HK-2 (cell line): ENCODE results near the gene ADCY5.

Experiments
- DNase-seq: peaks from one replicate; pipeline ENCODE4 v3.0.0-alpha.2; 2018; ENCODE audit not compliant: unreplicated experiment

Gene ADCY5

GRCh38 chr3:123369085-123369484 lies 79.8 kb downstream of the ADCY5 start:
- DNase-seq = no peak

- DNase-seq = no peak
Measured at GRCh38 chr3:123367467-123368154, 81.3 kb downstream of the ADCY5 start.

GRCh38 chr3:123365450-123366143 lies 83.3 kb downstream of the ADCY5 start:
- DNase-seq = no peak

GRCh38 chr3:123361071-123361470 lies 87.8 kb downstream of the ADCY5 start:
- DNase-seq = no peak

- DNase-seq = no peak
Measured at GRCh38 chr3:123357275-123357674, 91.6 kb downstream of the ADCY5 start.

- no peak for DNase-seq
Measured at GRCh38 chr3:123353850-123354233, 95.0 kb downstream of the ADCY5 start.

GRCh38 chr3:123353227-123353849 lies 95.6 kb downstream of the ADCY5 start:
- no peak for DNase-seq

- no peak for DNase-seq
Measured at GRCh38 chr3:123352134-123352554, 96.7 kb downstream of the ADCY5 start.

GRCh38 chr3:123351501-123351900 lies 97.4 kb downstream of the ADCY5 start:
- no peak for DNase-seq

- DNase-seq = no peak
Measured at GRCh38 chr3:123350971-123351370, 97.9 kb downstream of the ADCY5 start.

- no peak for DNase-seq
Measured at GRCh38 chr3:123349566-123350435, 99.1 kb downstream of the ADCY5 start.

- DNase-seq = no peak
Measured at GRCh38 chr3:123349201-123349535, 99.7 kb downstream of the ADCY5 start.

- no peak for DNase-seq
Measured at GRCh38 chr3:123348471-123349200, 100.3 kb downstream of the ADCY5 start.

GRCh38 chr3:123347691-123348264 lies 101.1 kb downstream of the ADCY5 start:
- DNase-seq = no peak

GRCh38 chr3:123347205-123347604 lies 101.7 kb downstream of the ADCY5 start:
- DNase-seq = no peak

GRCh38 chr3:123346021-123346420 lies 102.9 kb downstream of the ADCY5 start:
- DNase-seq = no peak

GRCh38 chr3:123344907-123345594 lies 103.8 kb downstream of the ADCY5 start:
- DNase-seq = no peak

GRCh38 chr3:123344175-123344906 lies 104.5 kb downstream of the ADCY5 start:
- DNase-seq = no peak

- DNase-seq = no peak
Measured at GRCh38 chr3:123343296-123344174, 105.4 kb downstream of the ADCY5 start.
